Right cardiac atrium (tissue), 5 donors: Measurements from ENCODE around the gene ZNF275. TPM values are rescaled to one million over a fixed set of nuclear protein-coding genes. Genes with fewer than 3 reads are reported as not detected.
"Not testable (repeated sequence)": the region's sequence is repeated elsewhere in the genome, so short reads cannot be mapped to it uniquely, and the experiment has no call there.

Source experiments
- ATAC-seq, 2 donors: fragments of 200-7000 bp; cut with Tn5 transposase; one replicate each; pipeline versions ENCODE4 v1.8.0 to v1.9.1; 2020; ENCODE audit warnings: moderate library complexity in 2 of 2, mild to moderate bottlenecking in 1 of 2
- DNase-seq, 3 donors: peaks; one replicate each; pipeline ENCODE4 v3.0.0-alpha.2; 2020
- H3K27ac ChIP-seq: one replicate; pipeline ENCODE4 v1.5.1; 2013; ENCODE audit warnings: mild to moderate bottlenecking, low read length, control low read depth, moderate library complexity
- H3K27me3 ChIP-seq: one replicate; pipeline ENCODE4 v1.6.1; 2013; ENCODE audit not compliant: control insufficient read depth, insufficient read depth
- H3K4me1 ChIP-seq: one replicate; pipeline ENCODE4 v1.6.1; 2013; ENCODE audit warnings: low read length; ENCODE audit not compliant: control insufficient read depth, insufficient read depth
- H3K4me3 ChIP-seq: one replicate; pipeline ENCODE4 v1.5.1; 2013; ENCODE audit warnings: low read length, control low read depth
- H3K9me3 ChIP-seq: one replicate; pipeline ENCODE4 v1.6.1; 2013; ENCODE audit warnings: low read length; ENCODE audit not compliant: control insufficient read depth
- whole genome bisulfite sequencing: extraction: QIAGEN DNeasy Blood & Tissue Kit; methylation state at CpG from one replicate; pipeline ENCODE4 v1.1.7; 2013; 5-methylcytosine and 5-hydroxymethylcytosine counted together
- intact Hi-C, 4 donors: fragments of 100-400 bp; cut with DNase I; formaldehyde crosslinking; loops; one replicate each; pipeline versions ENCODE4 v1.11.0 to v1.14.0; 2022 to 2023
- polyA plus RNA-seq: library from polyadenylated mRNA; stranded (reverse); fragments of 200-250 nt; gene quantifications from one replicate; pipeline ENCODE4 v1.2.3, GENCODE V29; 2013
- total RNA-seq, 4 donors: library from RNA; stranded (reverse); fragmentation: NEBNext Ultra II Directional; extraction: Animal tissue kit (Norgen Biotek cat#: 25700); gene quantifications; one replicate each; pipeline ENCODE4 v1.2.1, GENCODE V29; 2021
- donor health status: healthy with polysubstance abuse.
- donor health status: DM: no; HTN: yes; CAD: no.
- donor health status: DM: no; HTN: no; CAD: no.
- donor health status: DM: no; HTN: yes; CAD: no; lungs with severe emphysema.
- donor health status: DM: yes; HTN: yes; CAD: no.

Gene ZNF275
- total and polyA plus RNA-seq, 5 donors, result 2.7 to 7.5 (median 6.1) TPM

DNA sequence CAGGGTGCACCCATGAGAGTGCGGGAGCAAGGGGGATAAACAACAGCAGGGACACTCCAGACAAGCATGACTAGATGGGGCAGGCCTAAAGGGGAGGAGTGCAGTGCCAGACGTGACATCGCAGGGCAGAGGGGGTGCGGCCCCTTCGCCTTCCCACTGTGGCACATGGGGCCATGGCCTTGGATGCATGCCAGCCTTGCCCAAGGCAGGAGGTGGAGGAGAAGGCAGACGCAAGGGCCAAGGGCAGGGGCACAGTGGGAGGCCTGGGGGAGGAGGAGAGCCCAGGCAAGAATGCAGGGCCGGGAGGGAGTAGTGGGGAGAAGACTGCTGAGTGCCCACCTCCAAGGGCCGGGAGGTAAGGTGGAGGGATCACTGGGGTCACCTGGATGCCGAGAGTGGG is 45.6 kb downstream of the ZNF275 start:
- Histone ChIP-seq H3K9me3 (no peaks in the 10 kb centered on the region), H3K4me1 (no peaks in the 10 kb centered on the region), H3K27me3 (no peaks in the 10 kb centered on the region), H3K27ac (no peak overlapping the region), H3K4me3 (no peak overlapping the region)
- WGBS, result 67% methylated on average over 9 of the region's 9 CpGs
- DNase-seq (no peak), ATAC-seq (peak in 1 of 2 donors; percentile 5)
- intact Hi-C loops, result no loop called here

DNA sequence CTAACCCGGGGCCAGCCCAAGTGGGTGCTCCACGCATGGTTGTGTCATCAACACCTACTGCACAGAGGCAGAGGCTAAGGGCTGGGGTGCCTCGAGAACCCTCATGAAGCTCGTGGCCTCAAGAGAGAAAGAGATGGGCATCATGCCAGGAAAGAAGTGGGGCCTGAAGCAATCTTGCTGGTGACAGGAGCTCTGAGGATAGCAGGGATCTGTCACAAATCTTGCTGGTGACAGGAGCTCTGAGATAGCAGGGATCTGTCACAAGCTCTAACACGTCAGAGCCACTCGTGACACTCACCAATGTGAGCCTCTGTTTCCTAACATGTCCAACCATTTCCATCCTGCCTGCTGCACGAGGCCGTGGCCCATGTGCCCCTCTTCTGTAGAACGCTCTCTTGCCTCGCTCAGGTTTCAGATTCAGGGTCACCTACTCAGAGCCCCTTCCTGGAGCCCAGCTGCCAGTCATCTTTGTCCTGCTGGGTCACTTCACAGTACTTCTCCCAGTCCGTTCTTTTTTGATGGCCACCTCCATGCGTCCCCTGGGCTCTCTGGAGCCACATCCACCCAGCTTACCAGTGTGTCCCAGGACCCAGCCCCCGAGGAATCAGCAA is 46.1 kb downstream of the ZNF275 start:
- no peak for DNase-seq
- no peaks in the 10 kb centered on the region for H3K27me3 ChIP-seq
- no peaks in the 10 kb centered on the region for H3K9me3 ChIP-seq
- H3K4me3 ChIP-seq, result no peak overlapping the region
- intact Hi-C loops, result no loop called here
- ATAC-seq, result peak; percentile 77 to 80
- H3K27ac ChIP-seq, result peak overlapping the region; percentile 66
- H3K4me1 ChIP-seq, result no peaks in the 10 kb centered on the region
- WGBS, result 44% methylated on average over 13 of the region's 13 CpGs

DNA sequence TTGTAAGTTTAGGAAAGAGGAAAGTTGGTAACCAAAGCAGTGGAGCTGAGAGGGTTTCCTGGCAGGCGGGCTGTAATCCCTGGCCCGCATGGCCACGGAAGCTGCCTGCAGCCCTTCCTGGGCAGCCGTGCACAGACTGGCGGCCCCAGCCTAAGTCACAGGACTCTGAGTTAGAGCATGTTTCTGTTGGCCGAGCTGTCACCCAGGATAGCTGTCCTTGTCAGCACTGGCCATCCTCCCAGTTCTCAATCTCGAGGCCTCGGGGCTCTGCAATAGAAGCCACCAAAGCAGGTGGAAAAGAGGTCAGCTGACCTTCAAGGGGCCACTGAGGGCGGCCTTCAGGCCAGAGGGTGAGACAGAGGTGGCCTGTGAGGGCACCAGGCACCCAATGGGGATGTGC is 46.7 kb downstream of the ZNF275 start:
- DNase-seq (no peak), ATAC-seq (peak; percentile 46 to 61)
- WGBS, result 44% methylated on average over 9 of the region's 9 CpGs
- H3K4me1 ChIP-seq, result no peaks in the 10 kb centered on the region
- no peaks in the 10 kb centered on the region for H3K27me3 ChIP-seq
- intact Hi-C loops, result no loop called here
- H3K27ac ChIP-seq, result peak overlapping the region; percentile 66
- H3K9me3 ChIP-seq, result no peaks in the 10 kb centered on the region
- no peak overlapping the region for H3K4me3 ChIP-seq

DNA sequence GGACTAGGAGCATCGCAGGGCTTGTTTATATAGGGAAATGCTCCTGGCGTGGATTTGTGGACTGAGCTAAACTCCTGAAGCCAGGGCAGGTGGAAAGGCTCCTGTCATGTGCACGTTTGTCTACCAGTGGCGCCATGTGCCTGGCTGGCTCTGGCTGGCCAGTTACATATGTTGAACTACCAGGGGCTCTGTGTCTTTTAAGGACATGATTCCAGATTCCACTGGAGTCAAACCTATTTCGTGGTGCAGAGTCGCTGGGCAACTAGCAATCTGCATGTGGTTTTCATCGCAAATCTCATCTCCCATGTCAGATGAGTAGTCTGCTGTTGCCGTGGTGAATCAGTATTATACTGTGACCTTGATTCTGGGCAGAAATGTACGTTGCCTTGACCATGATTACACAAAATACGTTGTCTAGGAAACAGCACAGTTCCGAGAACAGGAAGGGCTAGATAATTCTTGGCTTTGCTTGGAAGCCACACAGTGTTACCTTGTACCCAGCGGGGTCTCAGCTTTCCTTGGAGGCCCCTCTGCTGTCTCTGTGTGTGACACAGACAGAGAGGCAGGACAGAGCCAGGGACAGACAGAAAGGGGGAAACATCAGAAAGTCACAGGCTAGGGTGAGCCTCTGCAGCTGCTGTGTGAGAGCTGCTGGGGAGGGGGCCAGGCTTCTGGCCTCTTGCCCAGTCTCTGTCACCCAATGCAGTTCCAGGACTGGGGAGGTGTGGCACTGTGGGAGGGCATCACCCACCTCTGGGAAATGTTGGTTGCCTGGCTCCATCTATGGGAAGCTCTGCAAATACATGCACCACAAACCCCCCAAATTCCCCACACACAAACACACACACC is 48.0 kb downstream of the ZNF275 start:
- ATAC-seq, result peak; percentile 36 to 56
- H3K4me3 ChIP-seq, result no peak overlapping the region
- H3K9me3 ChIP-seq, result no peaks in the 10 kb centered on the region
- H3K4me1 ChIP-seq, result no peaks in the 10 kb centered on the region
- WGBS, result 47% methylated on average over 12 of the region's 12 CpGs
- H3K27me3 ChIP-seq, result no peaks in the 10 kb centered on the region
- no peak overlapping the region for H3K27ac ChIP-seq
- no peak for DNase-seq
- intact Hi-C loops, result no loop called here

DNA sequence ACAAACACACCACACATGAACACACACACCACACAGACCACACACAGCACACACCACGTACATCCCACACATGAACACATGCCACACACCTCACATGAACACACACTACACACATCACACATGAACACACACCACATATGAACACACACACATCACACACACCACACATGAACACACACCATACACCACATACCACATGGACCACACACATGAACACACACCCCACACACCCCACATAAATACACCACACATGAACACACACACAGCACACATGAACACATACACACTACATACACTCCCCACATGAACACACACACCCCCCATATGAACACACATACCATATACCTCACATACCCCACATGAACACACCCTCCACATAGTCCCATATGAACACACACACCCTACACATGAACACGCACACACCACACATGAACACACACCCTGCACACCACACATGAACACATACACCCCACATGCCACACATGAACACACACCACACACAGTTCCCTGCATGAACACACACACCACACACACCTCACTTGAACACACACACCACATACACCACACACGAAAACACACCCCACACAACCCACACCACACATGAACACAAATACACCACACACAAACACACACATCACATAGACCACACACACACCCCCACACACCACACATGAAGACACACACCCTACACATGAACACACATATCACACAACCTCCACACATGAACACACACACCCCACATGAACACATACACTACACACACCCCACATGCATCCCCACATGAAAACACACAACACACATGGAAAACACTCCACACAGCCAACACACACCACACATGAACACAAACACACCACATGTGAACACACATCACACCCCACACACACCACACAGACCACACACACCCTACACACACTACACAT is 48.9 kb downstream of the ZNF275 start:
- DNase-seq (no peak), ATAC-seq (no peak)
- WGBS, result 89% methylated on average over 3 of the region's 3 CpGs
- intact Hi-C loops, result no loop called here
- no peaks in the 10 kb centered on the region for H3K9me3 ChIP-seq
- H3K27ac ChIP-seq, result no peak overlapping the region
- no peaks in the 10 kb centered on the region for H3K4me1 ChIP-seq
- no peaks in the 10 kb centered on the region for H3K27me3 ChIP-seq
- H3K4me3 ChIP-seq, result no peak overlapping the region

DNA sequence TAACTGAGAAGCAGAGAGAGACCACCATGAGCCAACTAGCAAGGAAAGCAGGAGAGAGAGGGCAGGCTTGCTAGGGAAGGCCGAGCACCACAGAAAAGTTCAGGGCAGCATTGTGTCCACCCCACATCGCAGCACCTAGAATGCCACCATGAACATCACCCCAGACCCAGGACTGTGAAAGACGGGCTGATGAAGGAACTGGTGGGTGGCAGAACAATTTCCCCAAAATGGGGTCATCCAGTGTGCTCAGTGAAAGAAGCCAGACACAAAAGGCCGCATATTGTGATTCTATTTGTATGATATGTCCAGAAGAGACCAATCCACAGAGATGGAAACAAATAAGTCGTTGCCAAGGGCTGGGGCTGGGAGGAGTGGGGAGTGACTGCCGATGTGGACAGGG is 50.4 kb downstream of the ZNF275 start:
- Histone ChIP-seq H3K9me3 (no peaks in the 10 kb centered on the region), H3K4me3 (no peak overlapping the region), H3K27me3 (no peaks in the 10 kb centered on the region), H3K27ac (no peak overlapping the region), H3K4me1 (no peaks in the 10 kb centered on the region)
- no peak for ATAC-seq
- 90% methylated on average over 6 of the region's 6 CpGs for WGBS
- intact Hi-C loops, result no loop called here
- DNase-seq, result no peak

DNA sequence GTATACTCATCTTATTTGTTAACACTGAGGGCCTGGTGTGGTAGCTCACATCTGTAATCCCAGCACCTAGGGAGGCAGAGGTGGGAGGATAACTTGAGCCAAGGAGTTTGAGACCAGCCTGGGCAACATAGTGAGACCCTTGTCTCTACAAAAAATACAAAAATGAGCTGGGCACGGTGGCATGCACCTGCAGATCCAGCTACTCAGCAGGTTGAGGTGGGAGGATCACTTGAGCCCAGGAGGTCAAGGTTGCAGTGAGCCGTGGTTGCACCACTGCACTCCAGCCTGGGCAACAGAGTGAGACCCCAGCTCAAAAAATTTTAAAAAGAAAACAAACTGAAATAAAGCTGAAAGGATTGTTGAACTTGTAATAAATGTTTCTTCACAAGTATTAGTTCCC is 51.0 kb downstream of the ZNF275 start:
- H3K4me1 ChIP-seq, DNase-seq, ATAC-seq, H3K27ac ChIP-seq, H3K27me3 ChIP-seq, H3K9me3 ChIP-seq, intact Hi-C loops, H3K4me3 ChIP-seq: not testable (repeated sequence)
- WGBS, result 83% methylated on average over 2 of the region's 2 CpGs

DNA sequence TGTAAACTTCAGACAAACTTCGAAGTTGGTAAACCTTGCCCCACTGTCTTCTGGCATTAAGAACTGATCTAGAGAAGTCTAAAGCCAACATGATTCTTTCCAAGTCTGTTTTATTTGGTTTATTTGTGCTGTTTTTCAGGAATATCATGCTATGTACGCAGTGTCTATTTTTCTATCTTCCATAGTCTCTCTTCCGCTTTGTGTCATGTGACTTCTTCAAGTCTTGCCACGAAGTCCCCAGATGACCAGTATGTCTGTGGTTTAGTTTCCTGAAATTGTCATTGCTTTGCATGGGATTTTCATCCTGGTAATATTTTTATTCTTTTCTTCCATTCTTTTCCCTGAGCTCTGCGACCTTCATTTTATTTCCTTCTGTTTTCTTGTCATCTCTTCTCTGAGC is 52.1 kb downstream of the ZNF275 start:
- H3K27ac ChIP-seq, result no peak overlapping the region
- no peaks in the 10 kb centered on the region for H3K9me3 ChIP-seq
- WGBS, result 83% methylated on average over 5 of the region's 5 CpGs
- no peaks in the 10 kb centered on the region for H3K4me1 ChIP-seq
- no peaks in the 10 kb centered on the region for H3K27me3 ChIP-seq
- ATAC-seq, result no peak
- DNase-seq, result no peak
- no peak overlapping the region for H3K4me3 ChIP-seq
- intact Hi-C loops, result no loop called here

DNA sequence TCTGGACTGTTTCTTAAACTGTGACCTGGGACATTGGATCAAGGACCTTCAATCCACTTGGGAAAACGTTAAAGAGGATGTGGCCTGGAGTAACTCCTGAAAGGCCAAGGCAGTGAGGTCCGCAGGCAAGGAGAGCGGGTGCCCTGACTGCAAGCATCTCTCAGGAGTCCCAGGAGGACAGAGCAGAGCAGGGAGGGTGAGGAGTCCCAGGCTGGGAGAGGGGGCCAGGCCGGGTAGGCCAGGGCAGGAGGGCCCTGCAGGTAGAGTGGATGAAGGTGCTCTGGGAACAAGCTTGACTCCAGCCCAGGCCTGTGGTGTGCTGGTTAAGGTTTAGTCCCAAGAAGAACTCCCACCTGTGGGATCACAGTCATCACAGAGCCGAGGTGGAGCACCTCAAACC is 53.4 kb downstream of the ZNF275 start:
- H3K27ac ChIP-seq, result no peak overlapping the region
- WGBS, result 75% methylated on average over 5 of the region's 5 CpGs
- H3K9me3 ChIP-seq, result no peaks in the 10 kb centered on the region
- no peak overlapping the region for H3K4me3 ChIP-seq
- intact Hi-C loops, result no loop called here
- H3K27me3 ChIP-seq, result no peaks in the 10 kb centered on the region
- no peaks in the 10 kb centered on the region for H3K4me1 ChIP-seq
- ATAC-seq (no peak), DNase-seq (peak in 1 of 3 donors; percentile 17)

DNA sequence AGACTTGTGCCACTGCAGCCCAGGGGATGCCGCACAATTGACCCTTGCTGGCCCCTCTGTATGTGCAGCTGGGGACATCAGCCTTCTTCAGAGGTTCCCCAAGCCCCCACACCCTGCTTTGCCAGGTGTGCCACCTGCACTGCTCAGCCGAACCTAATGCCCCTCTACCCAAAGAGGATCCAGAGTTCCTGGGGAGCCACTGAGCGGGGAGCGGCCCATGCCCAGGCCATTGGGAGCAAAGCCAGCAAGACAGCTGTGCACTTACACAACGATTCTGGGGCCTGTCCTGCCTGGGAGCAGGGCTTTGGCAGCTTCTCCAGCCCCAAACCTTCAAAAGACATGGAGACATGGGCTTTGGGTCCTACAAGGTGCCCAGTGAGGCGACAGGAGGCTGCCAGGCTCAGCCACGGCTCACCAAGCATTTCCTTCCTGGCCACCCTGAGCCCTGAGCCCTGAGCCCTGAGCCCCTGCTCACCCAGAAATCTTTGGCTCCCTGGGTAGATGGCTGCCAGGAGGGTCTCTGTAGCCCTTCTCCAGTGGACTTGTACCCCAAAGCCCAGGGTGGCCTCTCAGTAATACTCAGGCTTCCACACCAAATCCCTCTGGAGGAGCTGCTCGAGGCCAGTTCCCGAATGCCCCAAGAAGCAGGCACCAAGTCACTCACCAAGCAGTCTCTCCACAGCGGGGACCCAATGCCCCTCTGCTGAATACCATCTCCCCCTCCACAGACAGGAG is 54.2 kb downstream of the ZNF275 start:
- Histone ChIP-seq H3K4me1 (no peaks in the 10 kb centered on the region), H3K27ac (no peak overlapping the region), H3K4me3 (no peak overlapping the region), H3K27me3 (no peaks in the 10 kb centered on the region), H3K9me3 (no peaks in the 10 kb centered on the region)
- 89% methylated on average over 10 of the region's 10 CpGs for WGBS
- ATAC-seq (peak in 1 of 2 donors; percentile 31), DNase-seq (peak in 2 of 3 donors; percentile 62 to 68)
- intact Hi-C loops, result no loop called here
